ENCODE data around the gene RFT1.

RFT1 gene

GRCh38 chr3:53109891-53110771 lies 20.1 kb downstream of the RFT1 start:
- Histone ChIP-seq H3K4me3 (ENCODE audit: insufficient read depth in 1 of 2, low read depth in 1 of 2, low read length in 2 of 2) (peak overlapping the region in 1 of 2 experiments; percentile 61), H3K27ac (ENCODE audit: low read length, poor library complexity, severe bottlenecking) (peak overlapping the region; percentile 75), H3K4me1 (ENCODE audit: control insufficient read depth, insufficient read depth, low read depth, low read length) (peaks cover 8% of the 10 kb centered on the region), H3K79me1 (replicated peaks; ENCODE audit: low read length, poor library complexity, severe bottlenecking) (peaks cover 11% of the 10 kb centered on the region), H3K9me3 (ENCODE audit: control insufficient read depth, low read length) (no peaks in the 10 kb centered on the region), H3K18ac (ENCODE audit: low read depth in 1 of 2, low read length in 2 of 2) (no peak overlapping the region), H3K4me2 (ENCODE audit: low read length, poor library complexity, severe bottlenecking) (no peak overlapping the region), H3K9ac (ENCODE audit: low read length) (peak overlapping the region; percentile 90), H3K14ac (ENCODE audit: low read length in 2 of 2) (no peak overlapping the region), H3K36me3 (ENCODE audit: control insufficient read depth in 1 of 2, insufficient read depth in 2 of 2, low read depth in 1 of 2, low read length in 2 of 2) (peaks cover 20 to 29% of the 10 kb centered on the region in 2 experiments), H2BK12ac (ENCODE audit: low read length in 2 of 2) (no peak overlapping the region), H2BK120ac (ENCODE audit: low read depth, low read length) (no peak overlapping the region), H3K23ac (ENCODE audit: low read length in 2 of 2) (no peak overlapping the region), H3K27me3 (ENCODE audit: control insufficient read depth in 1 of 2, insufficient read depth in 1 of 2, low read length in 2 of 2) (no peaks in the 10 kb centered on the region), H4K91ac (ENCODE audit: low read length) (no peak overlapping the region), H4K8ac (ENCODE audit: low read length) (no peak overlapping the region), H3K4ac (ENCODE audit: low read depth in 1 of 2, low read length in 2 of 2) (no peak overlapping the region), H2AFZ (ENCODE audit: low read depth, low read length) (no peak overlapping the region), H2AK5ac (ENCODE audit: low read length, severe bottlenecking) (peak overlapping the region; percentile 88), H2BK15ac (ENCODE audit: low read depth, poor library complexity, severe bottlenecking) (no peak overlapping the region), H2BK5ac (ENCODE audit: low read depth, low read length, poor library complexity, severe bottlenecking) (peak overlapping the region; percentile 49)
- WGBS = 80% methylated on average over 11 of the region's 12 CpGs
- DNase-seq = peak; percentile 52

DNA sequence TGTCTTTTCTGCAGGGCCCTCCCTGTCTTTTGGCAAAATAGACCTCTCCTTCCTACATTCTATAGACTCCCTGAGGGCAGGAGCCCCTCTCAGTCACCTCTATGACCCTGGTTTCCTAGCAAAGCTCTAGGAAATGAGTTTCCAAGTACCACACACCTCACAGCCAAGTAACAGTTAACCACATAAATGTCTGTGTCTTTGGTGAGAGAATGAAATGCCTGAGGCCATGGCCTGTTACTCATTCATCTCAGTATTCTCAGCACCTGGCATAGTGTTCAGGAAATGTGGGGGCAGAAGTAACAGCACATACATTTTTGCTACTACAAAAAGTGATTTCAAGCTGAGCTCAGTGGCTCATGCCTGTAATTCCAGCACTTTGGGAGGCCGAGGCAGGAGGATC lies 21.0 kb downstream of the RFT1 start:
- H4K91ac ChIP-seq (ENCODE audit: low read length) = no peak overlapping the region
- no peak overlapping the region for H2BK120ac ChIP-seq (ENCODE audit: low read depth, low read length)
- H2AFZ ChIP-seq (ENCODE audit: low read depth, low read length) = no peak overlapping the region
- no peak overlapping the region for H2BK12ac ChIP-seq (ENCODE audit: low read length in 2 of 2)
- no peak overlapping the region for H3K4me2 ChIP-seq (ENCODE audit: low read length, poor library complexity, severe bottlenecking)
- H3K14ac ChIP-seq (ENCODE audit: low read length in 2 of 2) = no peak overlapping the region
- peaks cover 11% of the 10 kb centered on the region for H3K79me1 ChIP-seq (replicated peaks; ENCODE audit: low read length, poor library complexity, severe bottlenecking)
- H3K9ac ChIP-seq (ENCODE audit: low read length) = peak overlapping the region; percentile 21
- H3K27me3 ChIP-seq (ENCODE audit: control insufficient read depth in 1 of 2, insufficient read depth in 1 of 2, low read length in 2 of 2) = no peaks in the 10 kb centered on the region
- WGBS = 91% methylated on average over 1 of the region's 1 CpG
- H3K23ac ChIP-seq (ENCODE audit: low read length in 2 of 2) = no peak overlapping the region
- DNase-seq = peak; percentile 6
- peak overlapping the region; percentile 75 for H3K27ac ChIP-seq (ENCODE audit: low read length, poor library complexity, severe bottlenecking)
- no peak overlapping the region for H3K18ac ChIP-seq (ENCODE audit: low read depth in 1 of 2, low read length in 2 of 2)
- no peak overlapping the region for H2BK15ac ChIP-seq (ENCODE audit: low read depth, poor library complexity, severe bottlenecking)
- no peak overlapping the region for H2BK5ac ChIP-seq (ENCODE audit: low read depth, low read length, poor library complexity, severe bottlenecking)
- H3K4ac ChIP-seq (ENCODE audit: low read depth in 1 of 2, low read length in 2 of 2) = no peak overlapping the region
- H2AK5ac ChIP-seq (ENCODE audit: low read length, severe bottlenecking) = peak overlapping the region; percentile 95
- peaks cover 8% of the 10 kb centered on the region for H3K4me1 ChIP-seq (ENCODE audit: control insufficient read depth, insufficient read depth, low read depth, low read length)
- H3K9me3 ChIP-seq (ENCODE audit: control insufficient read depth, low read length) = no peaks in the 10 kb centered on the region
- peaks cover 24 to 35% of the 10 kb centered on the region in 2 experiments for H3K36me3 ChIP-seq (ENCODE audit: control insufficient read depth in 1 of 2, insufficient read depth in 2 of 2, low read depth in 1 of 2, low read length in 2 of 2)
- no peak overlapping the region for H4K8ac ChIP-seq (ENCODE audit: low read length)
- H3K4me3 ChIP-seq (ENCODE audit: insufficient read depth in 1 of 2, low read depth in 1 of 2, low read length in 2 of 2) = no peak overlapping the region

DNA sequence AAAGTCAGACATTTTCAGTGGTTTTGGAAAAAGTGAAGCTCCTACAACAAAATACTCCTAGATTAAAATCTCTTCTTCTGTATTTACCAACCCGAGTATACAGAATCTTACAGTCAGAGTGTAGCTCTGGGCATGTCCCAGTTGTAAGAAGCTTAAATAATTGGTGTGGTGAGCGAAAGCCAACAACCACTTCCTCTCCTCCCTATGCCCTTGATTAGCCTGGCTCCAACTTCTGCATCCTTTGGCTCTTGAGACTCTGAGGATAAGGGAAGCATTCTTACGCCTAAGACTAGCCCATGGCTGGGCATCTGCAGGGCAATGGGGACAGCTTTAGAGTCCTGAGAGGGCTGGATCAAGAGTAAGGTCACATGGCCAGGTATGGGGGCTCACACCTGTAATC lies 25.5 kb downstream of the RFT1 start:
- Histone ChIP-seq H3K4me2 (ENCODE audit: low read length, poor library complexity, severe bottlenecking) (no peak overlapping the region), H3K27ac (ENCODE audit: low read length, poor library complexity, severe bottlenecking) (no peak overlapping the region), H3K18ac (ENCODE audit: low read depth in 1 of 2, low read length in 2 of 2) (no peak overlapping the region), H3K36me3 (ENCODE audit: control insufficient read depth in 1 of 2, insufficient read depth in 2 of 2, low read depth in 1 of 2, low read length in 2 of 2) (peaks cover 29 to 62% of the 10 kb centered on the region in 2 experiments), H3K27me3 (ENCODE audit: control insufficient read depth in 1 of 2, insufficient read depth in 1 of 2, low read length in 2 of 2) (no peaks in the 10 kb centered on the region), H3K79me1 (replicated peaks; ENCODE audit: low read length, poor library complexity, severe bottlenecking) (peaks cover 3% of the 10 kb centered on the region), H4K91ac (ENCODE audit: low read length) (no peak overlapping the region), H2BK12ac (ENCODE audit: low read length in 2 of 2) (no peak overlapping the region), H2BK120ac (ENCODE audit: low read depth, low read length) (no peak overlapping the region), H3K9me3 (ENCODE audit: control insufficient read depth, low read length) (no peaks in the 10 kb centered on the region), H2BK15ac (ENCODE audit: low read depth, poor library complexity, severe bottlenecking) (no peak overlapping the region), H3K4me3 (ENCODE audit: insufficient read depth in 1 of 2, low read depth in 1 of 2, low read length in 2 of 2) (no peak overlapping the region), H3K23ac (ENCODE audit: low read length in 2 of 2) (no peak overlapping the region), H2AFZ (ENCODE audit: low read depth, low read length) (no peak overlapping the region), H3K4me1 (ENCODE audit: control insufficient read depth, insufficient read depth, low read depth, low read length) (peaks cover 22% of the 10 kb centered on the region), H3K14ac (ENCODE audit: low read length in 2 of 2) (no peak overlapping the region), H3K9ac (ENCODE audit: low read length) (no peak overlapping the region), H2AK5ac (ENCODE audit: low read length, severe bottlenecking) (no peak overlapping the region), H3K4ac (ENCODE audit: low read depth in 1 of 2, low read length in 2 of 2) (no peak overlapping the region), H2BK5ac (ENCODE audit: low read depth, low read length, poor library complexity, severe bottlenecking) (no peak overlapping the region), H4K8ac (ENCODE audit: low read length) (no peak overlapping the region)
- no peak for DNase-seq
- WGBS = 0% methylated on average over 1 of the region's 3 CpGs

GRCh38 chr3:53103397-53104296 lies 26.6 kb downstream of the RFT1 start:
- H2BK12ac ChIP-seq (ENCODE audit: low read length in 2 of 2) = no peak overlapping the region
- H3K4me3 ChIP-seq (ENCODE audit: insufficient read depth in 1 of 2, low read depth in 1 of 2, low read length in 2 of 2) = no peak overlapping the region
- no peak overlapping the region for H3K18ac ChIP-seq (ENCODE audit: low read depth in 1 of 2, low read length in 2 of 2)
- no peak overlapping the region for H3K23ac ChIP-seq (ENCODE audit: low read length in 2 of 2)
- peaks cover 18% of the 10 kb centered on the region for H3K4me1 ChIP-seq (ENCODE audit: control insufficient read depth, insufficient read depth, low read depth, low read length)
- no peak overlapping the region for H3K14ac ChIP-seq (ENCODE audit: low read length in 2 of 2)
- no peak for DNase-seq
- H3K9me3 ChIP-seq (ENCODE audit: control insufficient read depth, low read length) = no peaks in the 10 kb centered on the region
- no peak overlapping the region for H3K9ac ChIP-seq (ENCODE audit: low read length)
- no peak overlapping the region for H4K8ac ChIP-seq (ENCODE audit: low read length)
- no peak overlapping the region for H2BK5ac ChIP-seq (ENCODE audit: low read depth, low read length, poor library complexity, severe bottlenecking)
- H3K4ac ChIP-seq (ENCODE audit: low read depth in 1 of 2, low read length in 2 of 2) = no peak overlapping the region
- no peak overlapping the region for H2BK15ac ChIP-seq (ENCODE audit: low read depth, poor library complexity, severe bottlenecking)
- no peak overlapping the region for H2BK120ac ChIP-seq (ENCODE audit: low read depth, low read length)
- peaks cover 26 to 66% of the 10 kb centered on the region in 2 experiments for H3K36me3 ChIP-seq (ENCODE audit: control insufficient read depth in 1 of 2, insufficient read depth in 2 of 2, low read depth in 1 of 2, low read length in 2 of 2)
- peaks cover 5% of the 10 kb centered on the region for H3K79me1 ChIP-seq (replicated peaks; ENCODE audit: low read length, poor library complexity, severe bottlenecking)
- H3K27me3 ChIP-seq (ENCODE audit: control insufficient read depth in 1 of 2, insufficient read depth in 1 of 2, low read length in 2 of 2) = no peaks in the 10 kb centered on the region
- no peak overlapping the region for H3K4me2 ChIP-seq (ENCODE audit: low read length, poor library complexity, severe bottlenecking)
- WGBS = 92% methylated on average over 14 of the region's 16 CpGs
- H2AFZ ChIP-seq (ENCODE audit: low read depth, low read length) = no peak overlapping the region
- no peak overlapping the region for H4K91ac ChIP-seq (ENCODE audit: low read length)
- no peak overlapping the region for H3K27ac ChIP-seq (ENCODE audit: low read length, poor library complexity, severe bottlenecking)
- peak overlapping the region; percentile 15 for H2AK5ac ChIP-seq (ENCODE audit: low read length, severe bottlenecking)

Data from mesenchymal stem cell (in vitro differentiated cells and primary cell).